Measurements from ENCODE around the gene OTOA.
A peak's percentile ranks its signal among the peaks of the same experiment; 100 is the strongest.
"Not testable (repeated sequence)": the region's sequence is repeated elsewhere in the genome, so short reads cannot be mapped to it uniquely, and the experiment has no call there.

The OTOA gene

DNA sequence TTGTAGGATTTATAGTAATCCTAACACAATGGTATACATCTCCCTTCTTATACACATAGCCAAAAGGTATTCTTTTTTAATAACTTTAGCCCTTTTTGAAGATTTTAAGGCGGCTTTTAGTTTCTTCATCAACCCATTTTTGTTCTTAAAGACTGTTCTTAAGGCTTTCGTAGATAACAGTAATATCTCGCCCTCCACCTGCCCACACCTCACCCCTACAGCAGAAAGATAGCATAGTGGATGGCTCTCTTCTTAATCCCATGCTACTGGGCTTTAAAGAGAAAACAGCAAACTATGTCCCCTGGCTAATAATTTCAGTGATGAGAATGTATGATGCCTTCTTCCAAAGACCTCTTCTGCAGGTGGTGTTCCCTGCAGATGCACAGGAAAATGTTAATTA is 20.0 kb upstream of the OTOA start:
- H3K4me3 ChIP-seq (ENCODE audit: low read length) = no peak overlapping the region
- no peak for DNase-seq (ENCODE audit: low read depth)
- no peak for TF ChIP-seq CTCF (IDR thresholded peaks at IDR 0.05; ENCODE audit: insufficient read depth, low read depth, low read length, missing control alignments)

GRCh38 chr16:21644674-21645073 is 19.1 kb upstream of the OTOA start:
- TF ChIP-seq CTCF (IDR thresholded peaks at IDR 0.05; ENCODE audit: insufficient read depth, low read depth, low read length, missing control alignments) = no peak
- no peak overlapping the region for H3K4me3 ChIP-seq (ENCODE audit: low read length)
- no peak for DNase-seq (ENCODE audit: low read depth)

DNA sequence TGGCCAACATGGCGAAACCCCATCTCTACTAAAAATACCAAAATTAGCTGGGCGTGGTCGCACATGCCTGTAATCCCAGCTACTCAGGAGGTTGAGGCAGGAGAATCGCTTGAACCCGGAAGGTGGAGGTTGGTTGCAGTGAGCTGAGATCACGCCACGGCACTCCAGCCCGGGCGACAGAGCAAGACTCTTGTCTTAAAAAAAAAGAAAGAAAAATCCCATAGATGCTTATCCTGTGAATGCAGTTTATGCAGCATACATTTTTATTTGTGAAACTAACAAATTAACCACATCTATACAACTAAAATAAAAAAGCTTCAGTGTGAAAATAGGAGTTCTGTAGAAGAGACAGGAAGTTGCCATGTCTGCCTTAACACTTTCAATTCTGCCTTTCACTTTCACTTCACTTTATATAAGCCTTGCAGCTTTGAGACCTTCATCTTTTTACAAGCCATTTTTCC is 18.5 kb upstream of the OTOA start:
- no peak overlapping the region for H3K4me3 ChIP-seq (ENCODE audit: low read length)
- no peak for DNase-seq (ENCODE audit: low read depth)
- TF ChIP-seq CTCF (IDR thresholded peaks at IDR 0.05; ENCODE audit: insufficient read depth, low read depth, low read length, missing control alignments) = no peak

GRCh38 chr16:21646091-21646490 is 17.7 kb upstream of the OTOA start:
- no peak for DNase-seq (ENCODE audit: low read depth)
- no peak for TF ChIP-seq CTCF (IDR thresholded peaks at IDR 0.05; ENCODE audit: insufficient read depth, low read depth, low read length, missing control alignments)
- no peak overlapping the region for H3K4me3 ChIP-seq (ENCODE audit: low read length)

GRCh38 chr16:21646721-21647561 is 16.8 kb upstream of the OTOA start:
- TF ChIP-seq CTCF (IDR thresholded peaks at IDR 0.05; ENCODE audit: insufficient read depth, low read depth, low read length, missing control alignments) = no peak
- no peak overlapping the region for H3K4me3 ChIP-seq (ENCODE audit: low read length)
- DNase-seq (ENCODE audit: low read depth) = peak; percentile 57

GRCh38 chr16:21647562-21648164 is 16.1 kb upstream of the OTOA start:
- no peak overlapping the region for H3K4me3 ChIP-seq (ENCODE audit: low read length)
- DNase-seq (ENCODE audit: low read depth) = no peak
- no peak for TF ChIP-seq CTCF (IDR thresholded peaks at IDR 0.05; ENCODE audit: insufficient read depth, low read depth, low read length, missing control alignments)

GRCh38 chr16:21649826-21650406 is 13.9 kb upstream of the OTOA start:
- DNase-seq (ENCODE audit: low read depth); H3K4me3 ChIP-seq (ENCODE audit: low read length): not testable (repeated sequence)

Measured in epithelial cell of esophagus (primary cell).